Progenitor cell of endocrine pancreas (in vitro differentiated cells): ENCODE measurements around the gene CKM. TPM values are rescaled to one million over a fixed set of nuclear protein-coding genes. Genes with fewer than 3 reads are reported as not detected.

Experiments
- DNase-seq: peaks from one replicate; pipeline ENCODE4 v3.0.0; 2021; ENCODE audit warnings: low spot score; ENCODE audit not compliant: unreplicated experiment
- H3K27ac Mint-ChIP-seq: 2 replicates; pipeline ENCODE4 v1.8.0; 2021; ENCODE audit warnings: mild to moderate bottlenecking, moderate library complexity, mixed read lengths
- H3K27me3 Mint-ChIP-seq: 2 replicates; pipeline ENCODE4 v1.8.0; 2021; ENCODE audit warnings: mixed read lengths
- H3K36me3 Mint-ChIP-seq: 2 replicates; pipeline ENCODE4 v1.8.0; 2022; ENCODE audit warnings: mixed read lengths; ENCODE audit not compliant: insufficient read depth
- H3K4me1 Mint-ChIP-seq: 2 replicates; pipeline ENCODE4 v1.8.0; 2021; ENCODE audit warnings: low read depth, mixed read lengths
- H3K4me3 Mint-ChIP-seq: 2 replicates; pipeline ENCODE4 v1.8.0; 2021; ENCODE audit warnings: low read depth, mild to moderate bottlenecking, moderate library complexity, mixed read lengths
- H3K9me3 Mint-ChIP-seq: 2 replicates; pipeline ENCODE4 v1.8.0; 2021; ENCODE audit warnings: low read depth, mixed read lengths
- CTCF ChIP-seq: fragments of 200-600 bp; sonication (generic); IDR thresholded peaks from one replicate; pipeline ENCODE4 v1.5.0; 2021; ENCODE audit warnings: antibody characterized with exemption, mild to moderate bottlenecking; ENCODE audit not compliant: unreplicated experiment
- total RNA-seq: library from RNA; stranded (reverse); gene quantifications from 2 replicates; pipeline ENCODE4 v1.2.1, GENCODE V29; 2021

The CKM gene
- total RNA-seq, 1 donor from 2014 or later: not detected

GRCh38 chr19:45278087-45278486 is 44.6 kb downstream of the CKM start:
- Mint-ChIP-seq H3K27ac (no peak overlapping the region), H3K4me1 (no peaks in the 10 kb centered on the region), H3K36me3 (peaks cover 22% of the 10 kb centered on the region), H3K4me3 (no peak overlapping the region), H3K27me3 (no peaks in the 10 kb centered on the region), H3K9me3 (no peaks in the 10 kb centered on the region)
- DNase-seq: no peak
- no peak for TF ChIP-seq CTCF

GRCh38 chr19:45276284-45276687 is 46.4 kb downstream of the CKM start:
- Mint-ChIP-seq H3K27me3 (no peaks in the 10 kb centered on the region), H3K4me3 (no peak overlapping the region), H3K27ac (peak overlapping the region; percentile 62), H3K36me3 (peaks cover 26% of the 10 kb centered on the region), H3K4me1 (no peaks in the 10 kb centered on the region), H3K9me3 (no peaks in the 10 kb centered on the region)
- DNase-seq: no peak
- TF ChIP-seq CTCF: no peak

DNA sequence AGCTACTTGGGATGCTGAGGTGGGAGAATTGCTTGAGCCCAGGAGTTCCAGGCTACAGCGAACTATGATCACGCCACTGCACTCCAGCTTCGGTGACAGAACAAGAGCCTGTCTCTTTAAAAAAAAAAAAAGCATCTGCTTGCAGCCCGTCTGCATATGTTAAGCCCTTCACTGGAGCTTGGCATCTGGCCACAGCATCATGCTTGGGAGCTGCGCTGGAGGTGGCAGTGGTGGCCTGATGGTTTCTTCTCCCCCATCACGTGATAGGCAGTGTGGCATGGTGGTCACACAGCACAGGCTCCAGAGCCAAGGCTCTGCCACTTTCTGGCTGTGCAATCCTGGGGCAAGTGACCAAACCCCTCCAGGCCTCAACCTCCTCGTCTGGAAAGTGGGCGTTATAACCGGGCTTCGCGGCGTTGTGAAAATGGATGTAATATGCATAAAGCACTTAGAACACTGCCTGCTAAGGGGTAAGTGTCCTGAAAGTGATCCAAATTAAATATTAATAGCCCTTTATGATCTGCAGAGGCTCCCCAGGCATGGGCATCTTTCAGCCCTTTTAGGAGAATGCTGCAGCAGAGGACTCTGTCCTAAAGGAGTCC is 47.2 kb downstream of the CKM start:
- H3K4me1 Mint-ChIP-seq: no peaks in the 10 kb centered on the region
- peaks cover 25% of the 10 kb centered on the region for H3K36me3 Mint-ChIP-seq
- no peak overlapping the region for H3K27ac Mint-ChIP-seq
- H3K4me3 Mint-ChIP-seq: no peak overlapping the region
- TF ChIP-seq CTCF: no peak
- no peak for DNase-seq
- no peaks in the 10 kb centered on the region for H3K9me3 Mint-ChIP-seq
- H3K27me3 Mint-ChIP-seq: no peaks in the 10 kb centered on the region

DNA sequence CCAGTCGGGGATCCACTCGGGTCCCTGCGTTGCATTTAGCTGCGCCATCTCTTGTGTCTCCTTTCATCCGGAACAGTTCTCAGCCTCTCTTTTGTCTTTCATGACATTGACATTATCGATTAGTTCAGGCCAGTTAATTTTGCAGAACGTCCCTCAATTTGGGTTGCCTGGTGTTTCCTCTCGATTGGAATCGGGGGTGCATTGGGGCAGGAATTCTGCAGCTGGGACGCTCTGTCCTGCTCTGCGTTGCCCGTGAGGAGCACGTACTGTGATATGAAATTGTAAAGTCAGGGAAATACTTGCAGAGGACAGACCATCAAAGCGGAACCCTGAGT is 49.2 kb downstream of the CKM start:
- no peak for TF ChIP-seq CTCF
- Mint-ChIP-seq H3K4me3 (no peak overlapping the region), H3K4me1 (no peaks in the 10 kb centered on the region), H3K27ac (peak overlapping the region; percentile 39), H3K27me3 (no peaks in the 10 kb centered on the region), H3K9me3 (no peaks in the 10 kb centered on the region), H3K36me3 (peaks cover 20% of the 10 kb centered on the region)
- no peak for DNase-seq

DNA sequence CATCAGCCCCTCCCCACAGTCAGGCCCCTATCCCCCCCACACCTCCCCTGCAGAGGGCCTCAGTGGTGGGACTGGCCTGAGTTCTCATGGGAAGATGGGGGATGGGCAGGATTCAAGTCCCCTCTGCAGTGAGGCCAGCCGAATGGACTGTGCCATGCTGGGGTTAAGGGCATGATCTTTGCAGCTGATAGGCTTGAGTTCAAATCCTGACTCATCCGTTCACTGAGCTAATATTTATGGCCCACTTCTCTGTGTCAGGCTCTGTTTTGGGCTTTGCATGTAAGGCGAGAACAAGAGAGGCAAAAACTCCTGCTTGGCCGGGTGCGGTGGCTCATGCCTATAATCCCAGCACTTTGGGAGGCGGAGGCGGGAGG is 51.0 kb downstream of the CKM start:
- H3K4me1 Mint-ChIP-seq: no peaks in the 10 kb centered on the region
- H3K9me3 Mint-ChIP-seq: no peaks in the 10 kb centered on the region
- H3K4me3 Mint-ChIP-seq: no peak overlapping the region
- H3K27me3 Mint-ChIP-seq: no peaks in the 10 kb centered on the region
- H3K27ac Mint-ChIP-seq: no peak overlapping the region
- no peak for DNase-seq
- no peak for TF ChIP-seq CTCF
- peaks cover 18% of the 10 kb centered on the region for H3K36me3 Mint-ChIP-seq
